Adipose tissue (tissue), 3 donors: Measurements from ENCODE around the gene CD96. TPM values are rescaled to one million over a fixed set of nuclear protein-coding genes. Genes with fewer than 3 reads are reported as not detected.
"Not testable (repeated sequence)": the region's sequence is repeated elsewhere in the genome, so short reads cannot be mapped to it uniquely, and the experiment has no call there.

Source experiments
- H3K27ac ChIP-seq: one replicate; pipeline ENCODE4 v1.5.1; 2013; ENCODE audit warnings: low read depth, low read length
- WGBS, 3 donors: extraction: QIAGEN DNeasy Blood & Tissue Kit; methylation state at CpG; one replicate each; pipeline ENCODE4 v1.1.7; 2013; 5-methylcytosine and 5-hydroxymethylcytosine counted together
- polyA plus RNA-seq, 3 donors: library from polyadenylated mRNA; stranded (reverse); fragments of 200-250 nt; gene quantifications; one replicate each; pipeline ENCODE4 v1.2.3, GENCODE V29; 2013
- donor health status: healthy with polysubstance abuse.
- donor health status: Bipolar disorder and iron deficiency.
- donor health status: healthy.

CD96 gene
- polyA plus RNA-seq, 3 donors: 0.69 to 4.9 (median 2.5) TPM

DNA sequence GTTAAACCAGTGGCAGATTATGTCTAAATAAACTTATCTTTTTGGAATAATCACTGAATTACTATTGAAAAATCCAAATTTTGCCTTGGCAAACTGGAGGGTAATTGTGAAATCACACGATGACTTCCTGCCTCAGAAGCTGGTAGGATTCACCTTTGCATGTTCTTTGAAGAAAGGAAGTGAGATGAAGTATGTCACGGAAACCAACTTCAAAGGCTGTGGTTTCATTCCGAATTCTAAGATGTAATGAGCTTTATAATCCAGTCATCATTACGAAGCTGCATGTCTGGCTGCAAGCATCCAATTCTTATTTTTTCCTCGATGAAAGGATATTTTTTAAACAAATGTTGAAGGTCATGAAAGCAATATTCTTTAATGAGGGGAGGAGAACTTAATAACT, 68.2 kb downstream of the CD96 start:
- H3K27ac ChIP-seq: no peak overlapping the region
- WGBS, 3 donors: 33 to 68% (median 41%) methylated on average over 5 of the region's 5 CpGs

DNA sequence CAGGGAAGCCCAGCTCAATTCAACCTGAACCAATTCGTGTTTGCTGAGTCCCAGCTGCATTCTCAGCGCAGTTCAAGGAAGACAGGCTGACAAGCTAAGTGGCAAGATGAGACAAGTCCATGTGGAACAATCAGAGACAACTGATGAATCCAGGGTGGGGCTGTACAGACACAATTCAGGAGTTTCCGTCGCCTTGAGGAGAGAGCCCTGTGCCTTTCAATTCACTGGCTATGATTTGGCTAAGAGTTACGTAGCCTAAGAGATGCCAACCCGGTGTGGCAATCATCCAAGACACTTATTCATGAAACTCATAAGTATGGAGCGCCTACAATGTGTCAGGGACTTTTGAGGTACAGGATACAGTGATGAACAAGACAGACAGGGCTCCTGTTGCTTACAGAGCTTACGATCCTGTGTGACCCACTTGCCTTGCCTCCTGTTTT, 68.6 kb downstream of the CD96 start:
- WGBS, 3 donors: 82 to 86% (median 85%) methylated on average over 8 of the region's 8 CpGs
- no peak overlapping the region for H3K27ac ChIP-seq

DNA sequence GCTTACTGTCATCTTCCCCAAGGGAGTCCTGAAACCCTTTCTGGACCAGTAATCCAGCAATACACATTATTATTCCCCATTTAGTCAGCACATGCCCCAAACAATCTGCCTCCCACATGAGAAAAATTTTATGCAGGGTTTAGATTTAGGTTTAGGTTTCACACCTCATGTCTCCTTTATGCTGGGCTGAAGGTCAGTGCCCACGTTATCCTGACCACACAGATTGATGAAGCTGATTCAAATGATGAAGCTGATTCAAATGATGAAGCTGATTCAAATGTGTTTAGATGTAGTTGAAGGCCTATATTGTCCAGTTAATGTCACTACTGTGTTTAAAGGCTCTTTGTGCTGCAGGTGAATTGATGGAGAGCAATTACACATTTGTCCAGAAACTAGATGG, 71.3 kb downstream of the CD96 start:
- no peak overlapping the region for H3K27ac ChIP-seq
- WGBS, 3 donors: 67 to 82% (median 75%) methylated on average over 1 of the region's 1 CpG

DNA sequence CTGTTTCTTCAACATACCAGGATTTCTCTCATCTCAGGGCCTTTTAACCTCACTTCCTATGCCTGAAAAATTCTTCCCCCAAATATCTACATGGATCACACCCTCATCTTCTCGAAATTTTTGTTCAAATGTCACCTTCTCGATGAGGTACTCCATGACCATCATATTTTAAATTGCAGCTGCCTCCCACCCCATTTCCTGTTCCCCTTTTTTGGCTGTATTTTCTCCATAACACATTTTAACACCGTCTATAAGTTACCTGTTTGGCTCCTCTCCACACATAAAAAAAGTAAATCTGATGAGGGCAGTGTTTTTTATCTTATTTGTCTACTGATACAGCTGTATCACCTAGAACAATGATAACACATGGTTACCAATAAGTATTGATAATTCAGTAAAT, 73.9 kb downstream of the CD96 start:
- H3K27ac ChIP-seq: no peak overlapping the region
- WGBS, 3 donors: 37 to 68% (median 42%) methylated on average over 3 of the region's 3 CpGs

DNA sequence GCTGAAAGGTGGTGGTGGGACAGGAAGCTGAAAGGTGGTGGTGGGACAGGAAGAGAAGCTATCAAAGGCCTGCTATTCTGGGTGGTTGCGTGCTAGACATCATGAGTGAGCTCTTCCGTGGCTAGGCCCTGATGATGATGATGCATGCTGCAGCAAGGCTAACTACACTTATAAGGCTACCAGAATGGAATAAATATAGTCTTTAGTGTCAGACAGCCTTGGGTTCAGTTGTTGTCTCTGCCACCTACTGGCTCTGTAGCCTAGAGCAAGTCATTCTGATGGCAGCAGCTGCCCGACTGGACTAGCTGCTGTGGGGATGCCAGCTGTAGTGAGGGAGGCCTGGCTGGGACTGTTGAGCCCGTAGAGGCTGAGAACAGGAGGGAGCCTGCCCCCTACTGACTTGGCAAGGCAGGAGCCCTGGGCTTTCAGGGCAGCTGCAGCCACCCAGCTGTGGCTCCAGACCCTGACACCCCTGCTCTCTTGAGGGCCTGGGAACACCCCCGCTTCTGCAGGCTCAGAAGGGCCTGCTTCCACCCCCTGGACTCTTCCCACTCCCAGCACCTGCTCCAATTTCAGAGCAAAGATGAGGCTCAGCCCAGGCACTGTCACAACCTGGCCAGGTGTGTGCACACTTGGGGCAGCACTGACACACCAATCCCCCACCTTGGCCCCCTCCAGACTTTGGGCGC, 74.6 kb downstream of the CD96 start:
- WGBS, 3 donors: 77 to 84% (median 82%) methylated on average over 6 of the region's 6 CpGs
- no peak overlapping the region for H3K27ac ChIP-seq

DNA sequence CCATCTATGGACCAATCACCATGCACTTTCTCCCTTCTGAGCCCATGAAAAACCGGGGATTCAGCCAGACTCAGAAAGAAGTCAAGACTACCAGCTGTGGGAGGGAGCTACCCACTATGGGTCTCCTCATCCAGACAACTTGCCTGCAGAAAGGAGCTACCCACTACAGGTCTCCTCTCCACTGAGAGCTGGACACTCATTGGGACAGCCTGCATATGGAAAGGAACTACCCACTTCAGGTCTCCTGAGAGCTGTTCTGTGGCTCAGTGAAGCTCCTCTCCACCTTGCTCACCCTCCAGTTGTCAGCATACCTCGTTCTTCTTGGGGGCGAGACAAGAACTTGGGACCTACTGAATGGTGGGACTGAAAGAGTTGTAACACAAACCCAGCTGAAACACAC, 75.4 kb downstream of the CD96 start:
- WGBS, 3 donors: 93 to 97% (median 94%) methylated on average over 3 of the region's 3 CpGs
- no peak overlapping the region for H3K27ac ChIP-seq

DNA sequence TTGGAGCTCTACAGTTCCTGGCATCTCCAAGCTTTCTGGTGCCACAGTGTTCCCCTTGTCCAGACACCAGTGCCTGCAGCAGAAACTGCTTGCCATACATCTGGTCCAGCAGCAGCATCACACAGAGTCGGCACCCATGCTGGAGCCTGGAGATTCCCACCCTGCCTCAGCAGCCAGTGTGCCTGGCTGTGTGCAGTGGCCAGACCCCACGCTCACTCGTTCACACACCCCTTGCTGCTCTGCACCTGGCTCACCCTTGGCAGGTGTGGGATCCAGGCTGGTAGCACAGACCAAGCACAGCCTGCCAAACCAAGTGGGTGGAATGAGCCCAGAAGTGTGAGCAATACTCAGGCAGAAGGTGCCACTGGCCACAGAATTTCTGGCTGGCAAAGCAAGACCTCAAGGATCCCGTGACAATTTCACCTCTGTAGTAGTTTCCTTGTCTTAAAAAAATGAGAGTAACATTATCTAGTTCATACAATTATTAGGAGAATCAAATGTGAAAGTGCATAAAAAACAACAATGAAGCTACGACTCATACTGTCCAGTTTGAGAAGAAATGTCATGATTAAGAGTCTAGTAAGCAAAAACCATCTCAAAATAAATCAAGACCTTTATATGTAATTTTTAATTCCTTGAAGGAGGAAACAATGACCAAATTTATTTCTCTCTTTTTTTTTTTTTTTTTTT, 76.1 kb downstream of the CD96 start:
- 94 to 96% (median 95%) methylated on average over 5 of the region's 5 CpGs for WGBS, 3 donors
- H3K27ac ChIP-seq: no peak overlapping the region

DNA sequence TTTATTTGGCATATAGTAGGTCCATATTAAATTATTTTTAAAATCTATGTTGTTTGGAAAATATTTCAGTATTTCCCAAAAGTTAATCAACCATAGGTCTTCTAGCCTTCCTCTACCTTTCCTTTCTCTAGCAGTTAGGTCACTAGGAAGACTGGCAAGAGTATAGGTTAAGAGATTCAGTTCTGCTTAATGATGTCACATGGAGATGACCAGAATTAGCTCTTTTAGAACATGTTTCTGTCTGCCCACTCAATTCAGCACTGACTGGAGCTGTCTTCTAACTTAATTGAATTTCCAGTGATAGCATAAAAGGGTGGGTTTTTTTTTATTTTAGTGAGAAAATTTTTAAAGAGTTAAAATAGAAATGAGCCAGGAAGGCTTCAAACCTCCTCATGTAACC, 76.9 kb downstream of the CD96 start:
- H3K27ac ChIP-seq: no peak overlapping the region

DNA sequence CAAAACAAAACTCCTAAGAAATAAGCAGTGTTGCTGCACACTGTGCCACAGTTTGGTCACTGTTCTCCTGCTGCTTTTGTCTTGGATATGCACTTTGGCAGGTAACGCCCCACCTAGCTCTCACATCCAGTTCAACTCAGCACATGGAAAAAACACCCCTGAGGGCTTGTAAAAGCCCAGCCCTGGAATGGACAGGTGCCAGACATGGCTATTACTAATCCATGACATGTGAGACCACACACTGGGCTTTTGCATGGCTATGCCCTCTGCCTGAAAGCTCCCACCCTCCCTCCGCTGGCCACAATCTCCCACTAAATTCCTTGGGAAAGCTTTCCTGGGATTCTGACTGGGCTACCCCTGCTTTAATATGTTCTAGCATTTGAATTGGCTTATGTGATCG, 77.8 kb downstream of the CD96 start:
- H3K27ac ChIP-seq: no peak overlapping the region
- WGBS, 3 donors: 73 to 85% (median 82%) methylated on average over 3 of the region's 3 CpGs

DNA sequence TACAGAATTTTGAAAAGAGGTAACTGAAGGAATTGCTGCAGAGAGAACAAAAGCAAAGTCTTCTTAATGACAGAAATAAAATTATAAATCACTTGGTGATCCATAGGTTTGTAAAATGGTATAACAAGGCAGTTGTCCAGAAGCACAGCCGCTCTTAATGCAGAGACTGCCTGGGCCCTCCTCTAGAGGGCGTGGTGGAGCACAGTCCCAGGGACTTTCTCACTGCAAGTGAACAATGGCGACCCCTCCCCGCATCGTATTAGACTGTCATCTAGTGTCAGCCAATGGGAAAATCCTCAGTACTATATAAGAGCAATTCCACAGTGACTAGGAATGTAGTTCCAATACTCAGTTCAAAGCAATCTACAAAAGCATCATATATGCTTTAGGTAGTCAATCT, 79.5 kb downstream of the CD96 start:
- 52 to 71% (median 64%) methylated on average over 5 of the region's 5 CpGs for WGBS, 3 donors
- H3K27ac ChIP-seq: no peak overlapping the region

DNA sequence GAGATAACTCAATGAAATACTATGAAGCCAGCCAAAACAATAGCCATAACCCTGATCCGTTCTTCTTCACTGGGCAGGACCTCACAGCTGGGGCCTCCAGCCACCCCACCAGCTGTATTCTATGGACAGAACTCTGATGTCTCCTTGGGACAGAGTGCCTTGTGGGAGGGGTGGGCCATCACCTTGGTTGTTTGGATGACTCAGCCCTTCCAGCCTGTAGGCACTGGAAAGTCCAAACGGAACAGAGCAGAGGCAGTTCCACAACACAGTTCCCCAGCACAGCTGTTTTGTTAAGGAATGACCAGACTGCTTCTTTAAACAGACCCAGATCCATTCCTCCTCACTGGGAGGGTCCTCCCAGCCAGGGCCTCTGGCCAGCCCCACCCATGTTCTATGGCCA, 85.1 kb downstream of the CD96 start:
- H3K27ac ChIP-seq: no peak overlapping the region
- 79 to 87% (median 82%) methylated on average over 2 of the region's 2 CpGs for WGBS, 3 donors

DNA sequence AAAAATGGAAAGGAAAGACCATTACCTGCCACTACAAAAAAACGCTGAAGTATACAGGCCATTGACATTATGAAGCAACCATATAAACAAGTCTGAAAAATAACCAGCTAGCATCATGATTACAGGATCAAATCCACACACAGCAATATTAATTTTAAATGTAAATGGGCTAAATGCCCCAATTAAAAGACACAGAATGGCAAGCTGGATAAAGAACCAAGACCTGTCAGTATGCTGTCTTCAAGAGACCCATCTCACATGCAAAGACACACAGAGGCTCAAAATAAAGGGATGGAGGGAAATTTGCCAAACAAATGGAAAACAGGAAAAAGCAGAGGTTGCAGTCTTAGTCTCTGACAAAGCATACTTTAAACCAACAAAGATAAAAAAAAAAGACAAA, 87.0 kb downstream of the CD96 start:
- not testable (repeated sequence) for H3K27ac ChIP-seq
- WGBS, 3 donors: 92 to 94% (median 93%) methylated on average over 1 of the region's 1 CpG

DNA sequence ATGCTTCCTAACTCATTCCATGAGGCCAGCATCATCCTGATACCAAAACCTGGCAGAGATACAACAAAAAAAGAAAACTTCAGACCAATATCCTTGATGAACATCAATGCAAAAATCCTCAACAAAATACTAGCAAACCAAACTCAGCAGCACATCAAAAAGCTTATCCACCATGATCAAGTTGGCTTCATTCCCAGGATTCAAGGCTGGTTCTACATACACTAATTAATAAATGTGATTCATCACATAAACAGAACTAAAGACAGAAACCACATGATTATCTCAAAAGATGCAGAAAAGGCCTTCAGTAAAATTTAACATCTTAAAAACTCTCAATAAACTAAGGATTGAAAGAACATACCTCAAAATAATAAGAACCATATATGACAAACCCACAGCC, 88.6 kb downstream of the CD96 start:
- H3K27ac ChIP-seq: not testable (repeated sequence)

DNA sequence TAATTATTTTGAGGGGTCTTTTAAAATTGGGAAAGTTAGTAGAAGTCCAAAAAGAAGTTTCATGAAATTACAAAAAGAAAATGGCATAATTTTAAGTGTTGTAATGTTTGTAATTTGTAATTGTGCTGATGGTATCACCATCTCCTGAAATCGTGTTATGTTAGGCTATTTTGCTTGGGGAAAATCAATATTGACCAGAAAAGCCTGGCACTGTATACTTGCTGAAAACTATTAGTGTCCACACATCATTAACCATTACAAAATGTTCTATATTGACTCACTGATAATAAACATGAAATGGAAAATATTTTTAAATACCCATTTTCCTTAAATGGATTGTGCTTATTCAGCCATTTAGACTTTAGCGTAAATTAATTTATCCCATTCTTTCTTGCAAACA, 93.4 kb downstream of the CD96 start:
- WGBS, 3 donors: 73 to 79% (median 77%) methylated on average over 2 of the region's 2 CpGs
- no peak overlapping the region for H3K27ac ChIP-seq

DNA sequence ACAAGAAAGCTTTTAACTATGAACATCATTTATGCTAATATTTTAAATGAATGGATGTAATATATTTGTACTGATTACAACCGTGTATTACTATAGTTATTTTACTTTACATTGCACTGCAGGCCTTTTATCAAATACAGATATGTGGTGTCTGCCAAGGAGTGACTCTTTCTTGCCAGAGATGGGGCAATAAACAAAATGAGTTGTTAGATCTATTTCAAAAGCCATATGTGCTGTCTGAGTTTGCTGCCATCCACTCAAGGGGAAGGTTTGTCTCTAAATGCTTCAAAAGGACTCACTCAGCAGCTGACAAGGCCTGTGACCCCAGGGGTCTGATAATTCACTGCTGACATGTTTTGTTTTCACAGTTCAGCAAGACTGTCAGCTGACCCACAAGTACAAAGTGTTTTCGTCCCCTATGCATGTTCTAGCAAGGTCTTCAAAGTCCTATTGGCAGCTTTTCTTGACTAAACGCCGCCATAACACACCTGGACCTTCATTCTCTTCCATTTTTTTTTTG, 94.4 kb downstream of the CD96 start:
- WGBS, 3 donors: 63 to 76% (median 68%) methylated on average over 4 of the region's 4 CpGs
- H3K27ac ChIP-seq: no peak overlapping the region

DNA sequence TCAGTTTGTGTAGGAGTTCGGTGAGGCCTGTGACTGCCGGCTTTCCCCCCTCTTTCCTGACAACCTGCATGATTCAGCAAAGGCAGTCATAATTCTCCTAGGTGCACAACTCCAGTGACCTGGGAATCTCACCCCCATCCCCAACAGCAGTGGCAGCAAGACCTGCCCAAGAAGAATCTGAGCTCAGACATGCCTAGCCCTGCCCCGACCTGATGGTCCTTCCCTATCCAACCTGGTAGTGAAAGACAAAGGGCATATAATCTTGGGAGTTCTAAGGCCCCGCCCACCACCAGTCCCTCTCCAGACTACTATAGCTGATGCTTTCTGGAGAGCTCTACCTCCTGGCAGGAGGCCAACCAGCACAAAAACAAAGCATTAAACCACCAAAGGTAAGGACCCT, 97.3 kb downstream of the CD96 start:
- no peak overlapping the region for H3K27ac ChIP-seq
- WGBS, 3 donors: 86 to 94% (median 92%) methylated on average over 4 of the region's 4 CpGs

DNA sequence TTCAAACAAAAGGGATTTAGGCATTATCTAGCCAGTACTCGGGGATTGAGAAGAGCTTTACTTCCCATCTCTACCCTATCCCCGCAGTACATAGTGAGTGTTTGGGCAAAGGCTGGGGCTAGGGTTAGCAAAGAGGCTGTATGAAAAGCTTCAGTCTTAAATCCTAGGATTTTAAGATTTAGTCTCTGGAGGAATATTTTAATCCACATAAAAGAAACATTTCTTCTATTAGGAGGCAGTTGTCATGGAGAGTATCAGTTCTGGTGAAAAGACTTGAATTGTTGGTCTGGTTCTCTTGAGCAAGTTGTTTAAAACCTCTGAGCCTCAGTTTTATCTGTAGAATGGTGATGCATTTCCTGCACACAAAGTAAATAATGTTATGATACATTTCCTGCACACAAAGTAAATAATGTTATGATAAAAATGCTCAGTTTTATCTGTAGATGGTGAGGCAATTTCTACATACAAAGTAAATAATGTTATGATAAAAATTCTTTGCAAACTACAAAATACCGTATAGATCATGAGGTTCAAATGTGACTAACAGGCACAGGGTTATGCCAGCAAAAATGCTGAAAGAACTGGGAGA, 107.1 kb downstream of the CD96 start:
- WGBS, 3 donors: 70 to 89% (median 83%) methylated on average over 3 of the region's 3 CpGs
- H3K27ac ChIP-seq: no peak overlapping the region

DNA sequence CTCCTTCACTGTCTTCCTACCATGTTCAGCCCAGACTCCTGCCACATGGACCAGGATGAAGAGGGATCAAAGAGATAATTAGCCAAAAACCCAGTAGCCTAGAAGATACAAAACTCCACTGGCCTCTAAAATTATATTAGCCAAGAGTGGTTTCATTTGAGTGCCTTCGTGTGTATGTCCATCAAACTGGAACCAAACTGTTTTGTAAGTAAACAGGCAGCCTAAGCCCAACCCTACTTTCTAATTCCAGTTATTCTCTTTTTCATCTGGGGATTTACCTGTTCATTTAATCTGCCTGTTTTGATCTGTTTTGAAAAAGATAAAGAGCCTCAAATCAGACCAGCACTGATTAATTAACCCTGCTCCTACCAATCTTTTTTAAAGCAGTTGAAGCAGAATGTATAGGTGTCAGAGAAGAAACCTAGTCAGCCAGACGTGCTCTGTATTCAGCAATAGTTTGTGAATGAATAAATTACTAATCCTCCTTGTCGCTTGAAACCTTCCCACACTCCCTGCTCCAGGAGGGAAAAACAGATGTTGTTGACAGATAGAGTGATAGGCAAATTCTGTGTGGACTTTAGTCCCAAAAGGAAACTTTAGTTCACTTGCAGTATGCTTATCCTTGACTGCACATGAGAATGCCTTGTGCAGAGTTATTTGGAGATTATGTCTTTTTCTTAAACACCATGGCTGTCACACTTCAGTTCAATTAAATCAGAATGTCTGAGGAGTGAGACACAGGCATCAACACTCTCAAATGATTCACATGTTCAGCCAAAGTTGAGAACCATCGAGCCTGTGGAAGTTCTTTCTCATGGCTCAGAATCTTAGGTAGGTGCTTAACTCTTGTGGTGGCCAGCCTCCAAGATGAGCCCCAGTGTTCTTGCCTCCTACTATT, 108.6 kb downstream of the CD96 start:
- WGBS, 3 donors: 23 to 76% (median 68%) methylated on average over 4 of the region's 4 CpGs

More for the DNA sequence above, 108.6 kb downstream of the CD96 start:
- H3K27ac ChIP-seq: no peak overlapping the region
